Thyroid gland (tissue), 4 donors: ENCODE data around the gene PIGQ.

ENCODE experiments used
- POLR2A ChIP-seq, 2 donors: fragments of 450-650 bp; IDR thresholded peaks; one replicate each; pipeline ENCODE4 v1.6.1; 2017; ENCODE audit warnings: antibody characterized with exemption in 2 of 2, mild to moderate bottlenecking in 2 of 2, moderate library complexity in 1 of 2
- TF ChIP-seq, protein P1 (sequence below), 6 experiments: fragments of 200-600 bp in 3 of 6; fragments of 450-650 bp in 3 of 6; sonication (generic) in 3 of 6; IDR thresholded peaks; one replicate each; pipeline ENCODE4 v1.5.1; 2016 to 2019; ENCODE audit warnings: antibody characterized with exemption in 6 of 6, mild to moderate bottlenecking in 2 of 6, inconsistent platforms in 1 of 6, moderate library complexity in 1 of 6

GRCh38 chr16:564690-565418 lies 4.9 kb upstream of the PIGQ start:
- TF ChIP-seq, protein P1, sequence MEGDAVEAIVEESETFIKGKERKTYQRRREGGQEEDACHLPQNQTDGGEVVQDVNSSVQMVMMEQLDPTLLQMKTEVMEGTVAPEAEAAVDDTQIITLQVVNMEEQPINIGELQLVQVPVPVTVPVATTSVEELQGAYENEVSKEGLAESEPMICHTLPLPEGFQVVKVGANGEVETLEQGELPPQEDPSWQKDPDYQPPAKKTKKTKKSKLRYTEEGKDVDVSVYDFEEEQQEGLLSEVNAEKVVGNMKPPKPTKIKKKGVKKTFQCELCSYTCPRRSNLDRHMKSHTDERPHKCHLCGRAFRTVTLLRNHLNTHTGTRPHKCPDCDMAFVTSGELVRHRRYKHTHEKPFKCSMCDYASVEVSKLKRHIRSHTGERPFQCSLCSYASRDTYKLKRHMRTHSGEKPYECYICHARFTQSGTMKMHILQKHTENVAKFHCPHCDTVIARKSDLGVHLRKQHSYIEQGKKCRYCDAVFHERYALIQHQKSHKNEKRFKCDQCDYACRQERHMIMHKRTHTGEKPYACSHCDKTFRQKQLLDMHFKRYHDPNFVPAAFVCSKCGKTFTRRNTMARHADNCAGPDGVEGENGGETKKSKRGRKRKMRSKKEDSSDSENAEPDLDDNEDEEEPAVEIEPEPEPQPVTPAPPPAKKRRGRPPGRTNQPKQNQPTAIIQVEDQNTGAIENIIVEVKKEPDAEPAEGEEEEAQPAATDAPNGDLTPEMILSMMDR (IDR thresholded peaks at IDR 0.05): no peak
- no peak for TF ChIP-seq POLR2A (IDR thresholded peaks at IDR 0.05)
